Testis (tissue), 2 donors: ENCODE data around the gene NEFH.

Experiments
- POLR2A ChIP-seq: fragments of 450-650 bp; IDR thresholded peaks from one replicate; pipeline ENCODE4 v1.6.1; 2017; ENCODE audit warnings: antibody characterized with exemption, mild to moderate bottlenecking, moderate library complexity
- TF ChIP-seq, protein P1 (sequence below), 3 experiments: fragments of 450-650 bp in 2 of 3; fragments of 200-600 bp in 1 of 3; sonication (generic) in 1 of 3; IDR thresholded peaks; one replicate each; pipeline ENCODE4 v1.5.1; 2016 to 2019; ENCODE audit warnings: antibody characterized with exemption in 3 of 3, mild to moderate bottlenecking in 2 of 3, moderate library complexity in 1 of 3

DNA sequence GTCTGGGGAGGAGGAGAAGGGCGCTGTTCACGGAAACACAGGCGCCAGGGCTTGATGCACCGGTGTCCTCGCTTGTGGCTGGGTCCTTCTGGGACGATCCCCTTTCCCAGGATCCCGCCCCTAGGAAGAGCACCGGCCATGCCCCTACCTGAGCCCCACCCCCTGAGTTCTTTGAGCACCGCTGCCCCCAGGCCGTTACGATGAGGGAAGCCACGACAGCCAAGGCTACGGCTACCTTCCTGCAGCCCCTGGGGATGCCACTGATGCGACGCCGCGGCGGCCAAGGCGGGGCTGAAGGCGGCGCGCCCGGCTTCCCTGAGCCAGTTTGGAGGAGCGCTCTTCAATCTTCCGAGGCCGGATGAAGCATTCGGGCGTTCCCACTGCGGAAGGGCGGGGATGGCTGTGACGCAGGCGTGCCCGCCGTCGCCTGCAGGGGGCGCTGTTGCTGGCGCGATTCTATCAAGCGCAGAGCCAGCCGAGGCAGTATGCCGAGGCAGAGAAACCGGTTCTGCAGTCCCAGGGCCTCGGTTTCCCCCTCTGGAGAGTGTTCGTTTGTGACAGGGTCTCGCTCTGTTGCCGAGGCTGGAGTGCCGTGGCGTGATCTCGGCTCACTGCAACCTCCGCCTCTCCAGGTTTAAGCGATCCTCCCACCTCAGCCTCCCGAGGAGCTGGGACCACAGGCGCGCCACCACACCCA lies 9.7 kb upstream of the NEFH start:
- TF ChIP-seq, protein P1, sequence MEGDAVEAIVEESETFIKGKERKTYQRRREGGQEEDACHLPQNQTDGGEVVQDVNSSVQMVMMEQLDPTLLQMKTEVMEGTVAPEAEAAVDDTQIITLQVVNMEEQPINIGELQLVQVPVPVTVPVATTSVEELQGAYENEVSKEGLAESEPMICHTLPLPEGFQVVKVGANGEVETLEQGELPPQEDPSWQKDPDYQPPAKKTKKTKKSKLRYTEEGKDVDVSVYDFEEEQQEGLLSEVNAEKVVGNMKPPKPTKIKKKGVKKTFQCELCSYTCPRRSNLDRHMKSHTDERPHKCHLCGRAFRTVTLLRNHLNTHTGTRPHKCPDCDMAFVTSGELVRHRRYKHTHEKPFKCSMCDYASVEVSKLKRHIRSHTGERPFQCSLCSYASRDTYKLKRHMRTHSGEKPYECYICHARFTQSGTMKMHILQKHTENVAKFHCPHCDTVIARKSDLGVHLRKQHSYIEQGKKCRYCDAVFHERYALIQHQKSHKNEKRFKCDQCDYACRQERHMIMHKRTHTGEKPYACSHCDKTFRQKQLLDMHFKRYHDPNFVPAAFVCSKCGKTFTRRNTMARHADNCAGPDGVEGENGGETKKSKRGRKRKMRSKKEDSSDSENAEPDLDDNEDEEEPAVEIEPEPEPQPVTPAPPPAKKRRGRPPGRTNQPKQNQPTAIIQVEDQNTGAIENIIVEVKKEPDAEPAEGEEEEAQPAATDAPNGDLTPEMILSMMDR (IDR thresholded peaks at IDR 0.05) = peak; percentile 61 to 73 (median 63)
- no peak for TF ChIP-seq POLR2A
